Measurements from ENCODE around the gene OVCA2. TPM values are rescaled to one million over a fixed set of nuclear protein-coding genes. Genes with fewer than 3 reads are reported as not detected.

OVCA2 gene
- total and polyA plus RNA-seq, 8 donors, result 3.1 to 83.4 (median 31.9) TPM; not detected in 1

DNA sequence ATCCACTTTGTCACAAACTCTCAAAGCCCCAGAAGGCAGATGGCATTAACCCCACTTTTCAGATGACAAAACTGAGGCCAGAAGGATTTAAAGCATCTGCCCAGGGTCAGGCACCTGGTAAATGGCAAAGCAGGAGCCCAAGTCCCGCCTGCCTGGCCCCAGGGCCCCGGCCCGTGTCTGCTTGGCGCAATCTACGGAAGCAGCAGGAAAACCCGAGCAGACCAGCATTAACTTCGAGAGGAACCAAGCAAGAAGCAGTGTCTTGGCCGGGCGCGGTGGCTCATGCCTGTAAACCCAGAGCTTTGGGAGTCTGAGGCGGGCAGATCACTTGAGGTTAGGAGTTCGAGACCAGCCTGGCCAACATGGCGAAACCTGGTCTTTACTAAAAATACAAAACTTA, 38.3 kb upstream of the OVCA2 start:
- Histone ChIP-seq H3K27me3 (peaks cover 0 to 13% (median 0%) of the 10 kb centered on the region in 3 donors), H3K36me3 (no peaks in the 10 kb centered on the region), H3K27ac (no peak overlapping the region), H3K4me1 (peaks cover 14 to 22% (median 19%) of the 10 kb centered on the region in 4 donors), H3K9me3 (no peaks in the 10 kb centered on the region), H3K4me3 (no peak overlapping the region)
- TF ChIP-seq, protein P1, sequence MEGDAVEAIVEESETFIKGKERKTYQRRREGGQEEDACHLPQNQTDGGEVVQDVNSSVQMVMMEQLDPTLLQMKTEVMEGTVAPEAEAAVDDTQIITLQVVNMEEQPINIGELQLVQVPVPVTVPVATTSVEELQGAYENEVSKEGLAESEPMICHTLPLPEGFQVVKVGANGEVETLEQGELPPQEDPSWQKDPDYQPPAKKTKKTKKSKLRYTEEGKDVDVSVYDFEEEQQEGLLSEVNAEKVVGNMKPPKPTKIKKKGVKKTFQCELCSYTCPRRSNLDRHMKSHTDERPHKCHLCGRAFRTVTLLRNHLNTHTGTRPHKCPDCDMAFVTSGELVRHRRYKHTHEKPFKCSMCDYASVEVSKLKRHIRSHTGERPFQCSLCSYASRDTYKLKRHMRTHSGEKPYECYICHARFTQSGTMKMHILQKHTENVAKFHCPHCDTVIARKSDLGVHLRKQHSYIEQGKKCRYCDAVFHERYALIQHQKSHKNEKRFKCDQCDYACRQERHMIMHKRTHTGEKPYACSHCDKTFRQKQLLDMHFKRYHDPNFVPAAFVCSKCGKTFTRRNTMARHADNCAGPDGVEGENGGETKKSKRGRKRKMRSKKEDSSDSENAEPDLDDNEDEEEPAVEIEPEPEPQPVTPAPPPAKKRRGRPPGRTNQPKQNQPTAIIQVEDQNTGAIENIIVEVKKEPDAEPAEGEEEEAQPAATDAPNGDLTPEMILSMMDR (IDR thresholded peaks at IDR 0.05), result no peak
- no peak for TF ChIP-seq POLR2AphosphoS5 (IDR thresholded peaks at IDR 0.05)
- no peak for TF ChIP-seq EP300 (IDR thresholded peaks at IDR 0.05)
- TF ChIP-seq POLR2A (IDR thresholded peaks at IDR 0.05), result no peak
- DNase-seq, result no peak
- intact Hi-C loops (cut with DNase I; ENCODE audit: low total_unique reads), result no loop called here
- 91 to 97% (median 92%) methylated on average over 13 of the region's 13 CpGs for WGBS, 5 donors

DNA sequence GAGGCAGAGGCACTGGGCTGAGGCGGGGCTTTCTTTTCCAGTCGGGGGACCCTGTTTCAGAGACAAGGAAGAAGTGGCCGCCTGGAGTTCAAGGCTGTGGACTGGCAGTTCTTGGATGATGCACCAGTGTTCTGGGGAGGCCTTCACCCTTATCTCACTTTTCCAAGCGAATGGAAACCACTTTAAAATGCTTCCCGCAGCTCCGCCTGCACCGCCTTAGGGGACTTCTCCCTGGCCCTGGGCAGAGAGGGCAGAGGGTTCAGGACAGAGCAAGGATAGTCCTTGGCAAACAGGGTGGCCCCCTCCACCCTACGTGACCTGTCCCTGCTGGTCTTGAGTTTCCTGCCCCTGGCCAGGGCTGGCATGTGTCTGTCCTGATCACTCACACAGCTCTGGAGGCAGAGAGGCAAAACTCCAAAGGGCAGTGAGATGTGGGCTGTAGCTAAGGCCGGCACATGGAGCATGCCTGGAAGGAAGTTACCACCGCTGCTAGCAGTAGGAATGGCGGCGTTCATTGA, 37.3 kb upstream of the OVCA2 start:
- 76 to 81% (median 80%) methylated on average over 11 to 12 of the region's 12 CpGs for WGBS, 5 donors
- Histone ChIP-seq H3K27ac (no peak overlapping the region), H3K36me3 (no peaks in the 10 kb centered on the region), H3K4me1 (peaks cover 8 to 12% (median 10%) of the 10 kb centered on the region in 4 donors), H3K4me3 (no peak overlapping the region), H3K9me3 (no peaks in the 10 kb centered on the region), H3K27me3 (peaks cover 0 to 4% (median 0%) of the 10 kb centered on the region in 3 donors)
- DNase-seq, result no peak
- TF ChIP-seq, protein P1 (IDR thresholded peaks at IDR 0.05), result no peak
- no peak for TF ChIP-seq EP300 (IDR thresholded peaks at IDR 0.05)
- no peak for TF ChIP-seq POLR2A (IDR thresholded peaks at IDR 0.05)
- no peak for TF ChIP-seq POLR2AphosphoS5 (IDR thresholded peaks at IDR 0.05)
- intact Hi-C loops (cut with DNase I; ENCODE audit: low total_unique reads), result no loop called here

DNA sequence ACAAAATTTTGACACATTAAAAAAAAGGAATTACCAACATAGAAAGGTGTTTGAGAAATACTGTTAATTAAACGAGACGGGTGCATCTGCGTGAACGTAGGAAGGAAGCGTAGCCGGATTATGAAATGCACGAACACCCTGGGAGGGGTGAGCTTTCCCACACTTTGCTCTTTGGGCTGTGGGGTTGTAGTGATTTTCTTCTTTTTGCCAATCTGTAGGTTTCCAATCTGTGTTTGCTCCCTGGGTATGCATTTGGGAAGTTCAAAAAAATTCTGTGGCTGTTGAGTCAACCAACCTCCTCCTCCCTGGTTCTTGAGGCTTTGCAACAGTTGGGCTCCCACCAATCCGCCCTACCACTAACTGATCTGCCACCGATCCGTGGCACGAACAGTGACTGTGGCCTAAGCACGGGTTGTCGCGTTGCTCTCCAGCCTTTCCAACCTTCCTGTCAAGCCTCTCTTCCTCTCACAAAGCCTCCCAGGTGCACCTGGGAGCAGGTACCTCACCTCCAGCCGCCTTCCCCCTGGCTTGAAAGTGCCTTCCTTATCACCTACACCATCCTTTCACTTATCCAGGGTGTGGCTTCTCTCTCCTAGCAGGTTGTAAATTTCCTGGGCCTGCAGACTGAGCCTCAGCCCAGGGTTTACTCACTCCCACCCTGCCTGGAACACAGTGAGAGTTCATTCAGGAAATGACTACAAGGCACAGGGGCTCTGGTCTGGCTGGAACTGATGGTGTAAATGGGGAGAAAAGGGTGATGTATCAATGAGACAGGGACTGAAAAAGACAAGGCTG, 33.3 kb upstream of the OVCA2 start:
- Histone ChIP-seq H3K27me3 (no peaks in the 10 kb centered on the region), H3K36me3 (no peaks in the 10 kb centered on the region), H3K4me1 (peaks cover 0 to 17% (median 15%) of the 10 kb centered on the region in 4 donors), H3K9me3 (no peaks in the 10 kb centered on the region), H3K27ac (no peak overlapping the region), H3K4me3 (no peak overlapping the region)
- 79 to 82% (median 80%) methylated on average over 15 of the region's 15 CpGs for WGBS, 5 donors
- peak in 1 of 2 donors; percentile 20 for DNase-seq
- TF ChIP-seq, protein P1 (IDR thresholded peaks at IDR 0.05), result no peak
- TF ChIP-seq EP300 (IDR thresholded peaks at IDR 0.05), result no peak
- TF ChIP-seq POLR2A (IDR thresholded peaks at IDR 0.05), result no peak
- no peak for TF ChIP-seq POLR2AphosphoS5 (IDR thresholded peaks at IDR 0.05)
- intact Hi-C loops (cut with DNase I; ENCODE audit: low total_unique reads), result no loop called here

DNA sequence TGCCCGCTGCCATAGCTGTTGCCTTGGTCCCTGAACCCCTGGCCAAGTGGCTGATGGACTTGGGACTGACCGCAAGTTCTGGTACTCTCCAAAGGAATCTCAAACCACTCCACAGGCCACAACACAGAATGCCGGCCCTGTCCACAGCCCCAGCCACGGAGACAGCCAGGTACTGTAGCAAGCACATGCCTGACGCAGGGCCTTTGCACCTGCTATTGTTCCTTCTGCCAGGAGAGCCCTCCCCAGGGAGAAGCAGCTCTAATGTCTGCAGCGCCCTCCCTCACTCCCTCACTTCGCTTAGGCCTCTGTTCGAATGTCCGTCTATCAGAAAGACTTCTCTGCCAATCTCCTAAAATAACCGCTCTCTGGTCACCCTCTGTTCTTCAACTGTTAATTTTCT, 32.1 kb upstream of the OVCA2 start:
- H3K27me3 ChIP-seq, result no peaks in the 10 kb centered on the region
- H3K4me1 ChIP-seq, result peaks cover 0 to 21% (median 15%) of the 10 kb centered on the region in 4 donors
- H3K36me3 ChIP-seq, result no peaks in the 10 kb centered on the region
- no peak overlapping the region for H3K4me3 ChIP-seq
- no peaks in the 10 kb centered on the region for H3K9me3 ChIP-seq
- TF ChIP-seq POLR2AphosphoS5 (IDR thresholded peaks at IDR 0.05), result no peak
- TF ChIP-seq, protein P1 (IDR thresholded peaks at IDR 0.05), result no peak
- intact Hi-C loops (cut with DNase I; ENCODE audit: low total_unique reads), result no loop called here
- no peak for DNase-seq
- WGBS, 5 donors, result 91 to 97% (median 96%) methylated on average over 7 to 10 of the region's 10 CpGs
- no peak overlapping the region for H3K27ac ChIP-seq

Measured in stomach (tissue), 9 donors.